Measurements from ENCODE around the gene ARHGEF28. TPM values are rescaled to one million over a fixed set of nuclear protein-coding genes. Genes with fewer than 3 reads are reported as not detected.

The ARHGEF28 gene
- total and polyA plus RNA-seq, 2 of the 13 experiments (the other 11 are each of a cell fraction or from before 2014, with no cell fraction given): 17.4 to 34.1 TPM

- TF ChIP-seq TSC22D2 (CRISPR knock-in tag; IDR thresholded peaks at IDR 0.05; ENCODE audit: borderline replicate concordance) (0 out of 2 replicates have a peak, but pooled peaks have one; percentile 42), KLF9 (CRISPR knock-in tag; IDR thresholded peaks at IDR 0.05; ENCODE audit: low read depth) (no peak), TOPORS (CRISPR knock-in tag; IDR thresholded peaks at IDR 0.05) (no peak), NFE2L1 (CRISPR knock-in tag; IDR thresholded peaks at IDR 0.05; ENCODE audit: borderline replicate concordance) (no peak), HOXD1 (CRISPR knock-in tag; IDR thresholded peaks at IDR 0.05) (peak; percentile 94), ZNF572 (CRISPR knock-in tag; IDR thresholded peaks at IDR 0.05) (no peak), ZNF484 (CRISPR knock-in tag; IDR thresholded peaks at IDR 0.05; ENCODE audit: borderline replicate concordance, low read depth) (no peak), ATF1 (CRISPR knock-in tag; IDR thresholded peaks at IDR 0.05) (peak; percentile 57), ZNF512B (CRISPR knock-in tag; IDR thresholded peaks at IDR 0.05; ENCODE audit: borderline replicate concordance) (0 out of 2 replicates have a peak, but pooled peaks have one; percentile 68), ZNF770 (CRISPR knock-in tag; IDR thresholded peaks at IDR 0.05) (peak; percentile 29; the same call in 1 of the 2 replicates), PAX8 (CRISPR knock-in tag; IDR thresholded peaks at IDR 0.05; ENCODE audit: borderline replicate concordance) (no peak), U2AF1 (optimal IDR thresholded peaks at IDR 0.05; ENCODE audit: low read depth, low read length) (no peak), SRSF4 (IDR thresholded peaks at IDR 0.05; ENCODE audit: low read depth, low read length, poor library complexity, severe bottlenecking) (no peak), NR2F2 (IDR thresholded peaks at IDR 0.05; ENCODE audit: borderline replicate concordance, low read depth) (peak; percentile 96), ZNF691 (CRISPR knock-in tag; IDR thresholded peaks at IDR 0.05; ENCODE audit: borderline replicate concordance, low read depth) (no peak), ZNF576 (CRISPR knock-in tag; IDR thresholded peaks at IDR 0.05) (no peak), NCOA5 (CRISPR knock-in tag; IDR thresholded peaks at IDR 0.05) (no peak), TOE1 (CRISPR knock-in tag; IDR thresholded peaks at IDR 0.05) (0 out of 2 replicates have a peak, but pooled peaks have one; percentile 65), GMEB2 (CRISPR knock-in tag; IDR thresholded peaks at IDR 0.05; ENCODE audit: low read depth) (no peak), STAT5B (CRISPR knock-in tag; IDR thresholded peaks at IDR 0.05) (no peak), ZNF737 (CRISPR knock-in tag; IDR thresholded peaks at IDR 0.05; ENCODE audit: borderline replicate concordance) (no peak), MLLT10 (CRISPR knock-in tag; IDR thresholded peaks at IDR 0.05) (no peak), ZNF235 (CRISPR knock-in tag; IDR thresholded peaks at IDR 0.05; ENCODE audit: borderline replicate concordance) (no peak), ZBTB21 (CRISPR knock-in tag; IDR thresholded peaks at IDR 0.05) (peak; percentile 26; the same call in 1 of the 2 replicates)
These were observed 2.0 kb upstream of the ARHGEF28 start (continued) for GRCh38 chr5:73623901-73624404.
